Measurements from ENCODE around the gene CELF2. TPM values are rescaled to one million over a fixed set of nuclear protein-coding genes. Genes with fewer than 3 reads are reported as not detected.

CELF2 gene
- total and polyA plus RNA-seq, 2 donors from 2014 or later = 1.7 to 39.2 TPM

- DNase-seq (peak in 1 of 5 donors; percentile 8), FAIRE-seq (no peak)
- Histone ChIP-seq H3K4me3 (ENCODE audit: low read length in 3 of 3) (no peak overlapping the region), H3K27ac (ENCODE audit: low read depth in 2 of 2, low read length in 2 of 2) (no peak overlapping the region), H3K36me3 (ENCODE audit: control insufficient read depth in 2 of 3, insufficient read depth in 3 of 3, low read length in 3 of 3) (no peaks in the 10 kb centered on the region), H3K9me3 (ENCODE audit: control insufficient read depth in 2 of 3, insufficient read depth in 1 of 3, low read length in 3 of 3) (no peaks in the 10 kb centered on the region), H3K27me3 (ENCODE audit: control insufficient read depth, insufficient read depth, low read length) (no peaks in the 10 kb centered on the region), H3K4me1 (ENCODE audit: control insufficient read depth in 2 of 3, insufficient read depth in 2 of 3, low read depth in 1 of 3, low read length in 3 of 3) (no peaks in the 10 kb centered on the region), H3K9ac (ENCODE audit: low read length in 3 of 3) (no peak overlapping the region)
- intact Hi-C loops (cut with DNase I) = no loop called here
- no peak for TF ChIP-seq CTCF (IDR thresholded peaks at IDR 0.05; ENCODE audit: borderline replicate concordance, extremely low read depth, insufficient read depth)
These were observed 317.5 kb downstream of the CELF2 start for GRCh38 chr10:11335167-11335652.

- TF ChIP-seq CTCF (IDR thresholded peaks at IDR 0.05; ENCODE audit: borderline replicate concordance, extremely low read depth, insufficient read depth) = no peak
- no peaks in the 10 kb centered on the region for H3K4me1 ChIP-seq (ENCODE audit: control insufficient read depth in 2 of 3, insufficient read depth in 2 of 3, low read depth in 1 of 3, low read length in 3 of 3)
- FAIRE-seq = no peak
- no peaks in the 10 kb centered on the region for H3K27me3 ChIP-seq (ENCODE audit: control insufficient read depth, insufficient read depth, low read length)
- no peaks in the 10 kb centered on the region for H3K9me3 ChIP-seq (ENCODE audit: control insufficient read depth in 2 of 3, insufficient read depth in 1 of 3, low read length in 3 of 3)
- intact Hi-C loops (cut with DNase I) = no loop called here
- no peak overlapping the region for H3K27ac ChIP-seq (ENCODE audit: low read depth in 2 of 2, low read length in 2 of 2)
- no peak for DNase-seq
- H3K4me3 ChIP-seq (ENCODE audit: low read length in 3 of 3) = no peak overlapping the region
- no peaks in the 10 kb centered on the region for H3K36me3 ChIP-seq (ENCODE audit: control insufficient read depth in 2 of 3, insufficient read depth in 3 of 3, low read length in 3 of 3)
- H3K9ac ChIP-seq (ENCODE audit: low read length in 3 of 3) = no peak overlapping the region
These were observed 318.3 kb downstream of the CELF2 start for GRCh38 chr10:11335881-11336430.

- no peak overlapping the region for H3K27ac ChIP-seq (ENCODE audit: low read depth in 2 of 2, low read length in 2 of 2)
- no peaks in the 10 kb centered on the region for H3K36me3 ChIP-seq (ENCODE audit: control insufficient read depth in 2 of 3, insufficient read depth in 3 of 3, low read length in 3 of 3)
- FAIRE-seq = no peak
- H3K9ac ChIP-seq (ENCODE audit: low read length in 3 of 3) = no peak overlapping the region
- no peaks in the 10 kb centered on the region for H3K27me3 ChIP-seq (ENCODE audit: control insufficient read depth, insufficient read depth, low read length)
- no peaks in the 10 kb centered on the region for H3K9me3 ChIP-seq (ENCODE audit: control insufficient read depth in 2 of 3, insufficient read depth in 1 of 3, low read length in 3 of 3)
- H3K4me1 ChIP-seq (ENCODE audit: control insufficient read depth in 2 of 3, insufficient read depth in 2 of 3, low read depth in 1 of 3, low read length in 3 of 3) = no peaks in the 10 kb centered on the region
- DNase-seq = peak in 1 of 5 donors; percentile 34
- no peak for TF ChIP-seq CTCF (IDR thresholded peaks at IDR 0.05; ENCODE audit: borderline replicate concordance, extremely low read depth, insufficient read depth)
- intact Hi-C loops (cut with DNase I) = no loop called here
- H3K4me3 ChIP-seq (ENCODE audit: low read length in 3 of 3) = no peak overlapping the region
These were observed 319.1 kb downstream of the CELF2 start for GRCh38 chr10:11336722-11337162.

- no peak for DNase-seq
These were observed 319.8 kb downstream of the CELF2 start for GRCh38 chr10:11337516-11337915.

More at GRCh38 chr10:11337516-11337915, 319.8 kb downstream of the CELF2 start:
- intact Hi-C loops (cut with DNase I) = no loop called here
- TF ChIP-seq CTCF (IDR thresholded peaks at IDR 0.05; ENCODE audit: borderline replicate concordance, extremely low read depth, insufficient read depth) = no peak
- FAIRE-seq = no peak
- H3K9me3 ChIP-seq (ENCODE audit: control insufficient read depth in 2 of 3, insufficient read depth in 1 of 3, low read length in 3 of 3) = no peaks in the 10 kb centered on the region
- no peak overlapping the region for H3K27ac ChIP-seq (ENCODE audit: low read depth in 2 of 2, low read length in 2 of 2)
- no peak overlapping the region for H3K4me3 ChIP-seq (ENCODE audit: low read length in 3 of 3)
- H3K36me3 ChIP-seq (ENCODE audit: control insufficient read depth in 2 of 3, insufficient read depth in 3 of 3, low read length in 3 of 3) = no peaks in the 10 kb centered on the region
- no peaks in the 10 kb centered on the region for H3K27me3 ChIP-seq (ENCODE audit: control insufficient read depth, insufficient read depth, low read length)
- no peaks in the 10 kb centered on the region for H3K4me1 ChIP-seq (ENCODE audit: control insufficient read depth in 2 of 3, insufficient read depth in 2 of 3, low read depth in 1 of 3, low read length in 3 of 3)
- H3K9ac ChIP-seq (ENCODE audit: low read length in 3 of 3) = no peak overlapping the region

Measured in kidney (tissue), 14 donors.